CD4-positive, alpha-beta T cell (primary cell): ENCODE results near the gene MTRF1L. TPM values are rescaled to one million over a fixed set of nuclear protein-coding genes. Genes with fewer than 3 reads are reported as not detected.

Experiments
- ATAC-seq: fragments of 200-7000 bp; cut with Tn5 transposase; one replicate; pipeline ENCODE4 v1.10.0; 2022; ENCODE audit warnings: mild to moderate bottlenecking; ENCODE audit not compliant: poor library complexity
- CTCF ChIA-PET: fragments of 350-600 bp; sonication (Branson Sonifier 250); formaldehyde crosslinking; loops from one replicate; lab custom pipeline; 2021; ENCODE audit warnings: antibody characterized with exemption, inconsistent platforms; lab: Charles Lee
- POLR2A ChIA-PET: fragments of 350-600 bp; sonication (Branson Sonifier 250); formaldehyde crosslinking; loops from one replicate; lab custom pipeline; 2021; ENCODE audit warnings: antibody characterized with exemption, inconsistent platforms; lab: Charles Lee
- DNase-seq, 14 experiments: peaks; one replicate each; pipeline ENCODE4 v3.0.0-alpha.2; 2013 to 2020; ENCODE audit warnings: mixed read lengths in 2 of 14
- H3K27ac ChIP-seq, 2 donors: one replicate each; pipeline versions ENCODE4 v1.5.1 to v1.7.0; 2013; ENCODE audit warnings: low read length in 2 of 2, low read depth in 1 of 2, mild to moderate bottlenecking in 1 of 2
- H3K27me3 ChIP-seq, 2 experiments: 1 replicate in 1 of 2; 2 replicates in 1 of 2; pipeline versions ENCODE4 v1.6.1 to v1.7.0; 2013; ENCODE audit warnings: low read length in 2 of 2, control low read depth in 1 of 2, mild to moderate bottlenecking in 1 of 2, moderate library complexity in 1 of 2; ENCODE audit not compliant: insufficient read depth in 2 of 2, control insufficient read depth in 1 of 2
- H3K36me3 ChIP-seq: one replicate; pipeline ENCODE4 v1.6.1; 2013; ENCODE audit warnings: low read length, control low read depth; ENCODE audit not compliant: insufficient read depth
- H3K4me1 ChIP-seq: one replicate; pipeline ENCODE4 v1.6.1; 2013; ENCODE audit warnings: low read length, control low read depth; ENCODE audit not compliant: insufficient read depth
- H3K4me3 ChIP-seq: one replicate; pipeline ENCODE4 v1.5.1; 2013; ENCODE audit warnings: mild to moderate bottlenecking, low read length, moderate library complexity
- H3K9me3 ChIP-seq, 2 experiments: 1 replicate in 1 of 2; 2 replicates in 1 of 2; pipeline versions ENCODE4 v1.6.1 to v1.7.0; 2013; ENCODE audit warnings: low read length in 2 of 2, mild to moderate bottlenecking in 2 of 2, control low read depth in 1 of 2, moderate library complexity in 1 of 2; ENCODE audit not compliant: control insufficient read depth in 1 of 2, insufficient read depth in 1 of 2
- H3K27ac Mint-ChIP-seq: one replicate; pipeline ENCODE4 v1.8.0; 2020; ENCODE audit warnings: mixed read lengths
- H3K27me3 Mint-ChIP-seq: one replicate; pipeline ENCODE4 v1.8.0; 2021; ENCODE audit warnings: mixed read lengths
- H3K36me3 Mint-ChIP-seq: one replicate; pipeline ENCODE4 v1.8.0; 2021; ENCODE audit warnings: low read depth, mixed read lengths
- H3K4me1 Mint-ChIP-seq: one replicate; pipeline ENCODE4 v1.8.0; 2021; ENCODE audit warnings: low read depth, mixed read lengths
- H3K4me3 Mint-ChIP-seq: one replicate; pipeline ENCODE4 v1.8.0; 2020; ENCODE audit warnings: mild to moderate bottlenecking, mixed read lengths
- H3K9me3 Mint-ChIP-seq: one replicate; pipeline ENCODE4 v1.8.0; 2020; ENCODE audit warnings: mixed read lengths
- CTCF ChIP-seq: fragments of 200-600 bp; IDR thresholded peaks from one replicate; pipeline ENCODE4 v1.8.0; 2022; ENCODE audit warnings: antibody characterized with exemption, mild to moderate bottlenecking
- intact Hi-C, 2 experiments: fragments of 100-400 bp; cut with DNase I in 1 of 2; cut with micrococcal nuclease in 1 of 2; formaldehyde crosslinking; loops; one replicate each; pipeline versions ENCODE4 v1.15.1 to v1.9.0; 2023 to 2025; cut with DNase I, micrococcal nuclease
- total RNA-seq, 174 experiments: library from RNA in 2 of 174; stranded (reverse) in 2 of 174; gene quantifications; one replicate each; pipeline ENCODE4 v1.2.3 and lab custom pipeline; 2021 to 2026

The MTRF1L gene
- total RNA-seq, 2 experiments from 2014 or later = 9.3 to 11.2 TPM

- intact Hi-C loops = no loop called here
- no peaks in the 10 kb centered on the region for H3K4me1 ChIP-seq
- H3K9me3 ChIP-seq = no peaks in the 10 kb centered on the region
- Mint-ChIP-seq H3K27ac (no peak overlapping the region), H3K27me3 (peaks cover 41% of the 10 kb centered on the region), H3K9me3 (no peaks in the 10 kb centered on the region), H3K36me3 (no peaks in the 10 kb centered on the region), H3K4me1 (no peaks in the 10 kb centered on the region), H3K4me3 (no peak overlapping the region)
- no peak overlapping the region for H3K4me3 ChIP-seq
- H3K27me3 ChIP-seq = no peaks in the 10 kb centered on the region
- H3K36me3 ChIP-seq = no peaks in the 10 kb centered on the region
- no peak overlapping the region for H3K27ac ChIP-seq
- ChIA-PET POLR2A (no interaction called here), CTCF (no interaction called here)
- no peak for ATAC-seq
- no peak for DNase-seq
- TF ChIP-seq CTCF = no peak
Observed at GRCh38 chr6:152942319-152942869, 60.1 kb downstream of the MTRF1L start.

GRCh38 chr6:152941746-152942145 is 60.8 kb downstream of the MTRF1L start:
- Histone ChIP-seq H3K27ac (no peak overlapping the region), H3K36me3 (no peaks in the 10 kb centered on the region), H3K4me1 (no peaks in the 10 kb centered on the region), H3K27me3 (no peaks in the 10 kb centered on the region), H3K4me3 (no peak overlapping the region), H3K9me3 (no peaks in the 10 kb centered on the region)
- Mint-ChIP-seq H3K9me3 (no peaks in the 10 kb centered on the region), H3K27ac (no peak overlapping the region), H3K4me3 (no peak overlapping the region), H3K27me3 (peaks cover 42% of the 10 kb centered on the region), H3K36me3 (no peaks in the 10 kb centered on the region), H3K4me1 (no peaks in the 10 kb centered on the region)
- POLR2A ChIA-PET = no interaction called here
- ATAC-seq (no peak), DNase-seq (no peak)
- intact Hi-C loops = no loop called here
- CTCF ChIA-PET = no interaction called here
- TF ChIP-seq CTCF = no peak

Other genes with a start within 250 kb of the MTRF1L start
- gene FBXO5, start 19.7 kb downstream of the MTRF1L start, total RNA-seq = 1 to 10 TPM; 3.0 to 3.3 TPM
- gene RGS17, start 128.6 kb upstream of the MTRF1L start, total RNA-seq = not detected